ENCODE results near the gene ANKRD24.

DNA sequence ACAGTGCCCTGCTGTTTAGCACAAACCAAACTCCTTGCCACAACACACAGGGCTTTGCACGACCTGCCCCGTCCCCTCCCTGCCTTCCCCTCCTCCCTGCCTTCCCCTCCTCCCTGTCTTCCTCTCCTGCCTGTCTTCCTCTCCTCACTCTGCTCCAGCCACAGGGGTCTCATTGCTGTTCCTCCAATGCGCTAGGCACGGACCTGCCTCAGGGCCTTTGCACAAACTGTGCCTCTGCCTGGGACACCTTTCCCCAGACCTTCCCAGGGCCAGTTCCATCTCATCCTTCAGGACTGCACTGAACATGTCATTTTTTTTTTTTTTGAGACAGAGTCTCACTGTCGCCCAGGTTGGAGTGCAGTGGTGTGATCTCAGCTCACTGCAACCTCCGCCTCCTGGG lies 30.9 kb upstream of the ANKRD24 start:
- TF ChIP-seq CTCF (IDR thresholded peaks at IDR 0.05), result no peak
- no peak for TF ChIP-seq POLR2A (IDR thresholded peaks at IDR 0.05)
- TF ChIP-seq EP300 (IDR thresholded peaks at IDR 0.05), result no peak
